ENCODE measurements around the gene ANOS1. TPM values are rescaled to one million over a fixed set of nuclear protein-coding genes. Genes with fewer than 3 reads are reported as not detected.

Gene ANOS1
- total RNA-seq, 1 donor from 2014 or later: 22.0 TPM

DNA sequence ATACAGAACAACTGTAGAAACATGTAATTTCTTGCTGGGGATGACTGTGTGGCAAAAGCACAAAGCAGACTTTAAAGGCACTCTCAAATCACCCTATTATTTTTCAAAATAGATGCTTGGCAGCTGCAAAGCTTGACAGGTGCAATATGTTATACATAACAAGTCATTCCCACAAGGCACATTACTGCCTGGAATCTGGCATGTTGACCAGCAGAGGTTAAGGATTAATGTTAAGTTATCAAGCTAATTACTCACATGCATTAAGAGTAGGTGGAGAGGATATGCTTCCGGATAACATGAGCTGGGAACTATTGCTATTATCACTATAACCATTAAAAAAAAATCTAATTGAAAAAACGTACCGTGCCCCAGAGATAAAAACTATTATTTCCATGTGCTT lies 17.8 kb downstream of the ANOS1 start:
- DNase-seq: no peak

DNA sequence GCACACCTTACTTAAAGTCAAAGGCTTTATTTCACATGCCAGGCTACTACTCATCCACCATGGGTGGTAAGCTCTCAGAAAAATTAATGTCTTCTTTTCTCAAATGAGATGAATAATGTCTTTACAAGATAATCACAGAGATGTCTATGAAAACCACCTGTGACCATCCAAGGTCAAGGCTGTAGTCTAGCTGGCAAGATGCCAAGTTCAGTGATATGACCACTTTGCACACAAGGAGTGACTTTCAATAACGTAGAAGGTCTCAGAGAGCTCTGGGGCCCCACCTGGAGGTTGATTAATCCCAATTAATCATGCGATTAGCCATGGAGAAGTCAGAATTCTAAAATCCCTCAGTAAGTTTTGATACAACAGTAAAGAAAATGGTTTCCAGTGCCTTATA lies 20.5 kb downstream of the ANOS1 start:
- DNase-seq: no peak

DNA sequence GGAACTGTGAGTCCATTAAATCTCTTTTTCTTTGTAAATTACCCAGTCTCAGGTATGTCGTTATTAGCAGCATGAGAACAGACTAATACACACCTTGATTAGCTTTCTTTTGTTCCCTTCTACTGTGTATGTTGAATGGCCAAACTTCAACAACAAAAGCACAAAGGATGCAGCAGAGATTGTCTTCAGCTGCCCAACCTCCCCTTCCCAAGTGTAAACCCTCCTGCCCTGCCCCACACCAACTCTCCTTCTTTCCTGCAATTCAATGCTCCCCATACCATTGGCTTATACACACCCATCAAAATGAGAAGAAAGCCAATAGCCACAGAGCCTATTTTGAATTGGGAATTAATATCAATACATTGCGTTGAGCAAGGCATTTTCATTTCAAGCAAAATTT lies 27.8 kb downstream of the ANOS1 start:
- no peak for DNase-seq

DNA sequence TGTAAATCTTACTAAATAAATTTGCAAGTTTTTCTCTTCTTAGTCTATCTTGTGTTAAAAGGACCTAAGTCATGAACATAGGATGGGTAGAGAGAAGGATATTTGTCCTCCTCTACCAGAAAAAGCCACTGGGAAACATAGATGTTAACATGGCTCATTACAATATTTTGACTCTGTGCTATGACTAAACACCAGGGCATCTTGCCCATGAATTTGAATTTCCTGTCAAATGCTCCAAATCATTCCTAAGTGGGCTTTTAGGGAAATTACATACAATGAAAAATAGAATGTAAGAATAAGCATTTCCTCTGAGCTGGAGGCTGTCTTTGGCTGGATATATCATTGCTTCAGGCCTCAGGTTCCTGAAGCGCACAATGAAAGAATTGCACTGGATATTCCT lies 39.1 kb downstream of the ANOS1 start:
- no peak for DNase-seq

DNA sequence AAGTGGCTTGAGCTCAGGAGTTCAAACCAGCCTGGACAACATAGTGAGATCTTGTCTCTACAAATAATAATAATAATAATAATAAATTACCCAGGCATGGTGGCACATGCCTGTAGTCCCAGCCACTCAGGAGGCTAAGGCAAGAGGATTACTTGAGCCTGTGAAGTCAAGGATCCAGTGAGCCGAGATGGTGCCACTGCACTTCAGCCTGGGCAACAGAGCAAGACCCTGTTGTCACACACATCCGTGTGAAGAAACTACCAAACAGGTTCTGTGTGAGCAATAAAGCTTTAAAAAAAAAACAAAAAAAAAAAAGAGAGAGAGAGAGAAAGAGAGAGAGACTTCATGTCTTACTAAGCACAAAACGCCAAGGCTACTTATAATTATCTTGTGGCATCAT lies 42.5 kb downstream of the ANOS1 start:
- no peak for DNase-seq

DNA sequence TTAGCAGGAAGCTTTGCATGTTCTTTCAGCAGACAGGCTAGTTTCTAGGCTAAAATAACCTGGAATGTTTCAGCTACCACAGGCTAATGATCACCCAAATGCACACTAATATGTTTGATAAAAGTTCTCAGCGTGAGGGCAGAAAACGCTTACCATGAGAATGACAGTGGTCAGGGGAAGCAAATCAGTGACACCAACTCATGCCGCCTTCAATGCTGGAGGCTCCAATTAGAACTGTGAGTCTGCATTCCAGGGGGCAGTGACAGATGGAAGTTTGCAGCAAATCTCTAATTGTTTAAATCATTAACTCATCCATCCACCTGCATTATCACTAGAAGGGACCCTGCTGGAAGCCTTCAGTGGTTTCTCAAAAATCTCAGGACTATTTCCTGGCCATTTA lies 43.2 kb downstream of the ANOS1 start:
- DNase-seq: no peak

DNA sequence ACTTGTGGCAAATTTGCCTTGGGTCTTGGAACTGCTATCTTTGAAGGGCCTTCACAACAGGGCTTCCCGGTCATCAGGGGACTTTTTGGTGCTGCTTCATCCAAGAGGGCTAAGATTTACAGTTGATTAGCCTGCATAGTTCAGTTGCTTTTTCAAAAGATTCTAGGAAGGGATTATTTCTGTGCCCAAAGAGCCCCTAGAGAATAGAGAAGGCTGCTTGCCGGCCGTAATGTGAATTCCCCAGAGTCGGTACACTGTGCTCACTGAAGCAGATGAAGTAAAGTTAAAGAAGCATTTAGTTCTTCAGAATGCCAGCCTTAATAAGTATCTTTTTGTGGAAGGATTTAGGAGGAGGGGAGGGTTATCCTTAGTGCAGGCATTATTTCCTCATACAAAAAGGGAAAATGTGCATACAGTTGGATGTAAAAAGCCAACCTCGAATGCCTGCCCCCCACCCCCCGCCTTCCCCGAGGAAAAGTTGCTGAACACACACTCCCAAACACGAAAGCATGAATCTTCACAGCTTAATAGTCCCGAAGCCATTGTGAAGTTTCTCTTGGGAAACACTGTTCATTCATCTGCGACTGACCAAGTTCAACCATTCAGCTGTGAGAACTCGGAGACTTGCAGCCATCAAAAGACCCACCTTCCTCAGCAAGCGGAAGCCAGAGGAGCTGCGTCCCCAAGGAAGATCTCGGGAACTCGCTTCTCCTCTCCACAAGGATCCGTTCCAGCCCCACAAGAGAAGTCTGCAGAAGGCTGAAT lies 47.6 kb downstream of the ANOS1 start:
- DNase-seq: no peak

DNA sequence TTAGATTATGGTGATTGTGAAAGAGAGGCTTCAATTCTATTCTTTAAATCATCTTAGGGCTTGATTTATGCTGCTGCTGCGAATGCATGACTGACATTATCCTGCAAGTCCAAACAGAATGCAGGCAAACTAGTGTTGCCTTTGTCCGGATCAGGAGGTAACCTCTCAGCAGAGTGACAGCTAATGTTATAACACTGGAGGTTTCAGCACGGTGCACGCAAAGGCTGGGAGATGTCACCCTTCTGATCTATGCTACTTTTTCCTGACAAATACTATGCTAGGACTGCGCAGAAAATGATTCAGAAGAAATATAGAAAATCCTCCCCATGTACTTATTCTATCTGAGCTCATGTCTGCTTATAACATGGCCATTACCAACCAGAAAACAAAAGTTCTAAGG lies 48.2 kb downstream of the ANOS1 start:
- DNase-seq: no peak

DNA sequence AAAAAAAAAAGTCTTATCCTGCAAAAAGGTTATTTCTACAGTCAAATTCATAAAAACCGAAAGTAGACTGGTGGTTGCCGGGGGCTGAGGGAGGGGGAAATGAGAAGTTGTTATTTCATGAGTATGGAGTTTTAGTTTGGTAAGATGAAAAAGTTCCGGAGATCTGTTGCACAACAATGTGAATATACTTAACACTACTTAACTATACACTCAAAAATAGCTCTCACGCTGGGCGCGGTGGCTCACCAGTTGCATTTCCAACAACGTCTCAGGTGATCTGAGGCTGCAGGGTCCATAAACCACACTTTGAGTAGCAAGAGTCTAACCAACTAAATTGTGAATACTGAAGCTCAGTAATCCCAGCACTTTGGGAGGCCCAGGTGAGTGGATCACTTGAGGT lies 52.4 kb downstream of the ANOS1 start:
- no peak for DNase-seq

DNA sequence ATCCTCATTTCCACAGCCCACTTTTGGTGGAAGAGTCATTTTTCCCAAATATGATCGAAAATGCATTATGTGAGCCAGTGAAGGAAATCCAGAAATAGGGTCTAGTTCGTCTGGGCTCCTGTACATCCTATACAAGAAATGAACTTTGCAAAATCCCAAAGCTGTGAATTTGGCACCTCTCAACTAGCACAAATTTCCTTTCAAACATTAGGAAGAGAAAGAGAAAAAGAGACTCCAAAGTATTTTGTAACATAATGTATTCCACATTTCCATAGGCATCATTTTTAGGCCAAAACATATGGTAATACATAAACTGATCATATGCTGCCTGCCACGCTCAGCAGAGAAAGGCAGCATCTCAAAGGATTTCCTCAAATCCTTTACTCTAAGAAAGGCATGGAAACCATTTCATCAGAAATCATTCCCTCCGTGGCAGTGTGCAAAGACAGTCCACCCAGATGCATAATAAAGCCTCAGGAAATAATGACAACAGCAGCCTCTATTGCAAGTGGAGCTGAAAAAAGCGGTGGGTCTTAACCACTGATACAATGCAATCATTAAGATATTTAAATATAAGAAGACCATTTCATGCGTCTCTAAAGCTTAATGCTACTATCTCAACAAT lies 56.8 kb downstream of the ANOS1 start:
- DNase-seq: no peak

DNA sequence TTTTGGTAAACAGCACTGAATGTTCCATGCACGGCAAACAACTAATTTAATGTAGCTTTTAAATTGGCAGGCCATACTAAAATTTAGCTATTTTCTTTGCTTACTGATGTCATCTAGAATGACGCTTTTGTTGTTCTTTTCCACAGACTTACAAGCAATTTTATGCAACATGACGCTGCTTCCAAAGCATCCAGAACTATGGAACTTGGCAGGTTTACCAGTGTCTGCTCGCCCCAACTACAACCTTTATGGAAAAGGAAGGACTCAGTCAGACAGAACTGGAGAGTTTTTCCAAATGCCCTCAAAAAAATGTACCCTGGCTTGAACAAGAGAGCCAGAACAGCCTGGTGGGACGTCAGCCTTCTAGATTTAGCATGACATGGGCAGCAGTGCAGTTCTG lies 58.7 kb downstream of the ANOS1 start:
- no peak for DNase-seq

DNA sequence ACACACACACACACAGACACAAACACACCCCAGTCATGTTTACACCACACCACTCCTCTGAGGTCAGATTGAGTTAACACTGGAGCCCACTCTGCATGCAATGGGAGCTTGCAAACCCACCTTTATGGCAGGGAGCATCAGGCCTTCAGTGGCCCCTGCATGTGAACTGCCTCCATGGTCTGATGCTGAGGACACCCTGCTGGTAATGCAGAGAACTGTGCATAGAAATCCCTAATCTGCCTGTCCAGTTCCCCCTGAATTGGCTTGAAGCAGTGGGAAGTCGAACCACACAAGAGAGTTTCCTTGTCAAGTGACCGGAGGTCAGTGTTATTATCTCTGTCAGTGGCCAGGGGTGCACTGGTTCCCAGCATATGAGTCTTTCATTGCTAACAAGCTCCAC lies 59.8 kb downstream of the ANOS1 start:
- DNase-seq: no peak

DNA sequence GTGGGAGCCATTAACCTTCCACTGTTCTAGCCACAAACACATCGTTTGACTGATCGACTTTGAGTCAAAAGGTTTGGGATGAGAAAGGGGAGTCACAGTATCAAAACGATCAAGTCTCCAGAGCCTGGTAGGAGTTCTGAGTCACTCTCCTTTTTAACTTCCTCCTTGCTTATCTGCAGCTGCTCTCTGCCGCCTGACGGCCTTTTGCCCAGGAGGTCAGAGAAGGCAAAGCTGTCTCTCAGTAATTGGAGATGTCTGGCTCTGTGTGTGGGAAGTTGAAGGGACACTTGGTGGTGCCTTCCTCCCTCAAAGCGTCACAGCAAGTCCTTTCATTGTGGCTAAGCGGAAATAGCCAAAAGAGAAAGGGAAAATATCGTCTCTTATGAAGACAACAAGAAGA lies 63.1 kb downstream of the ANOS1 start:
- no peak for DNase-seq

DNA sequence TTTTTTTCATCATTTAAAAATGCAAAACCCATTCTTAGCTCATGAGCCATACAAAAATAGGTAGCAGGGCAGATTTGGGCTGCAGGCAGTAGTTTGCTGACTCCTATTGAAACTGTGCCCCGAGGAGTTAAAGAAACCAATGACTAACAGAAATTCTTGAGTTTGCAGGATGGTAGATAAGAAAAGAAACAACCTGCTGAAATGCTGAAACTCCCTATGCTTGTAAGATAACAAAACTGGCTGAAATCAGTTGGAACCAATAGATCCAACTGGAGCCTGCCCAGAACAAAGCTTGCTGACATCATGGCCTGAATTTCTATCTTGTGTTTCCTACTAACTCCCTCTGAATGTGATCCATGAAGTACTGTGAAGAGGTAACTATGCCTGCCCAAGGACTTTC lies 68.6 kb downstream of the ANOS1 start:
- no peak for DNase-seq

DNA sequence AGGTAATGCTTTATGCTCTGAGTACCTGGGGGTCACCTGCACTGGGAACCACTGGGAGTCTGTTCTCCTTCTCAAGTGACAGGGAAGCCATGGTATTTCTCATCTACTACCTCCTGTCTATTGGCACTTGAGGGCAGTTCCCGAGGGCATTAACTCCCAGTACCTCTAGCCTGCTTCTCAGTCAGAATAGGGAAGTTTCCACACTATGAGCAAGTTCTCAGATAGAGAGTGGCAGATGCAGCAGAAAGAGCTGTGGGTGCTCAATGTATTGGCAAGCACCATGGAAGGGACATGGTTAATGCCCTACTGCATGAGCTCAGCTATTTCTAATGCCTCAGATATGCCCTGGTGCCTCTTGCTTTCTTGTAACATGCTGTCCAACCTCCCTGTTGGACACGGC lies 74.1 kb downstream of the ANOS1 start:
- DNase-seq: no peak

DNA sequence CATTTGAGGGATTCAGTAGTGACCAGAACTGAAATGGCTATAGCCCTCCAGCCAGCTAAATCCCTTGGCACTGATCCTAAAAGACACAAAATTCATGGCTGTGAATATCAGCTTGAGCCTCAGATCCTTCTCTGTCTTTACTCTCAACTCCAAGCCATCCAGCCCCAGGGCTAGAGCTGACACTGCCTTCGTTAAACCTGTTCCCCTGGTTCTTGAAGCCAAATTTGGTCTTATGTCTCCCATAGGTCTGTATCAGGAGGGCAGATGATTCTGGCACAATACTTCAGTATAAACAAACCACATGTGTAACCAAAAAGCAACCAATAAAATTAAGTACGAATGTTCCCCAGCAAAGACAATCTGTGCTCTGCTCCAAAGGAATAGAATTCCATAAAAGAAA lies 78.0 kb downstream of the ANOS1 start:
- DNase-seq: no peak

DNA sequence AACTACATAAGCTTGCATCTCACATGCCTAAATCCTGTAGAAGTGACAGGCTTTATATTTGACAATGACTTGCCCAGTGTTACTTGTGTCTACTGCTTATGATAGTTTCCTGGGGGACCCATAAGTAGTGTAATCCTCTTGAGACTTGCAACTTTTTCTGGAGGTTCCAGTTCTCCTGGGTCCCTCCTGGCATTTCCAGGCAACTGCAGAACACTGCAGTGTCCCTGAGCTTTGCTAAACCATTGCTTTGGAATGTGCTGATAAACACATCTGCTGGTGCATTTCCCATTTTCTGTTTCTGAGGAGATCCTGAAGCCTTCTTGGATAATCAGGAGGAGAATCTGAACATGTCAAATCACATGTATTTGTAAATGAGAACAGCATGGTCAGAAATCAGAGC lies 82.0 kb downstream of the ANOS1 start:
- DNase-seq: no peak

DNA sequence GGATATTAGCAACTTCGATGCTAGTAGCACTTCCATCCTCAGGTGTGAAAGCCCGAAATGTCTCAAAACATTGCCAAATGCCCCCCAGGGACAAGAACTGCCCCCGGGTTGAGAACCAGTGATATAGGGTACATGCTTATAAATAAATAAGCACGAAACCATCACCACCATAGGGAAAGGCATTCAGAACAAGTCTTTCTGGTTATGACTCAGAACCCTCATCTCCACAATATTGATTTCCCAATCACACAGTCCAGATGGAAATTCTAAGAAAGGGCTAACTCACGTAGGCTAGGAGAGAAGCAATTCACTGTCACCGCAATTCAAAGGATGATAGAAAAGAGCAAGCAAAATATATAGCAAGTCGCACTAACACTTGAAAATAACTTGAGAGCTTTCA lies 84.8 kb downstream of the ANOS1 start:
- DNase-seq: no peak

DNA sequence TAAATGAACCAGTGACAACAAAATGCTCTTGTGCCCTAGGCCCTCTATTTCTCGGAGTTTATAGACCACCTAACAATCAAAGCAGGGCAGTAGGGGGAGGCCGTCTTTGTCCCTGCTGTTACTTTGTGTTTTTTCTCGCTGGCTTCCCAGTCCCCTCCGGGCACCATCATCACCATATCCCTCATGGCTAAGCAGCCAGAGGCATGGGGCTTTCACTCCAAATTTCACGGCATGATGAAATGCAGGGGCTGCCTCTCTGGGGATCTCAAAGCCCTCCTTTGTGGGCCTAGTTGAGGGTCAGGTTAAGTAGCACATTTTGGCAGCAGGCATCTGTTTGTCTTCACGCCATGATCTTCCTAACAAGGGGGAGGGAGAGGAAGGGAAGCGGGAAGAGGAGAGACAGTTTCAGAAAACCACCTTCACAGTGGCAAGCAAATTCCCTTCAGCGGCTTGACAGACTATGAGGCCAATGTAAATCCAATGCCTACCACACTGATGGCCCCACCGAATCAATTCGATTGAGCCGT lies 91.9 kb downstream of the ANOS1 start:
- DNase-seq: no peak

DNA sequence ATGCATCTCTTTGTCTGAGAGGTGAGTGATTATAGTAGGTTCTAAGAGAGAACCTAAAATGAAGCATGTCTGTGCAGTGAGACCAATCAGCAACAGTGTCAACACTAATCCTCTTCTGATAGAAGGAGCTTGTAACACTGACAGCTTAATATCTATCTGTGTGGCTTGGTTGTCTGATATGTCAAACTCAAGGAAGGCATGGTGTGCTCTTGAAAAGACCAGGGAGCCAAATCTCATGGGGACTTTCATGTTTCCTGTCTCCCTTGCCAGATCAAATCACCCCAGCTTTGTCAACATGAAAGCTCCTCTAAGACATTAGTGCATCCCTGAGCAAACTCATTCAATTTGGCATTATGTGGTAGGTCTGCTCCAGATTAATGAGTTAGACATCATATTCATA lies 95.4 kb downstream of the ANOS1 start:
- DNase-seq: no peak

DNA sequence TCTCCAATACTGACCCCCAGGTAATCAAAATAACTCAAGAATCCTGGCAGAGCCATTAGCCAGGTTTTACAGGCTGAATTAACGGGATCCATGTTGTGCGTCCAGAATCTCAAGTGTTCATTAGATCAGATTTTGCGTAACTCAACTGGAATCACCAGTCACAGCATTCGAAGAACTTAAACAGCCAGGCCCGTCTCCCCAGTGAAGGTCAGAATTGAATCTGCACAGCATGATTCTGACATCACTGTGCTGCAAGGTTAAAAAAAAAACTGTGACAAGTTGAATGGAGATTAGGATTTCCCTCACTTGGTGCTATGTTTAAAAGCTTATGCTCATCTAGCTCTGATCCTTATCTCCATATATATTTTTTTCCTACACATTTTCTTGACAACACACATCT lies 96.1 kb downstream of the ANOS1 start:
- DNase-seq: no peak

DNA sequence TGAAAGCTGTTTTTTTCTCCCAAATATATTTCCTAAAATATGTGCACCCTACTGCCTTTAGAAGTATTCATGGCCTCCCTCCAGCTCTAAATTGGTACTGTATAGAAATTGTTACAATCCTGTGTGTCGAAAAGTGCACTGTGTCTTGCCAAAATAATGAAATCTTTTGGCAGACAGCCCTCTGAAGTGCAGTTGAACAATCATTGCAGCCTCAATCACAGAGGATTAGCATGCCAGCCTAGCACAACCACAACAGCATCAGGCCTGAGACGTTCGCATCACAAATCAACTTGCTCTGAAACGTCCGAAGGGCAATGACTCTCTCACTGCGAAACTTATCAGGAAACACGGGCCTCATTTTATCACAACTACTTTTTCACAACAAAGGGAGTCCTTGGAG lies 99.0 kb downstream of the ANOS1 start:
- DNase-seq: no peak

DNA sequence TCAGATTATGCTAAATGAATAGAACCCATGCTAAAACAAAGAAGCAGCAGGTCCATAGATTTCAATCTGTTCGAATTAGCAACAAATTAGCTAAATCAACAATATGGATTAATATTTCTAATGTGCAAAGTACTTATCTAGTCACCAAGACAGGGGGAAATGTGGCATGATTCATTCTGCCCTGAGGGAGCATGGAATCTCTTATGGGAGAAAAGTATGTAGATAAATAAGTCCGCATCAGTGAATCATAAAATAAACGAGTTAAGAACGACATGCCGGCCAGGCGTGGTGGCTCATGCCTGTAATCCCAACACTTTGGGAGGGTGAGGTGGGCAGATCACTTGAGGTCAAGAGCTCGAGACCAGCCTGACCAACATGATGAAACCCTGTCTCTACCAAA lies 102.1 kb downstream of the ANOS1 start:
- no peak for DNase-seq

DNA sequence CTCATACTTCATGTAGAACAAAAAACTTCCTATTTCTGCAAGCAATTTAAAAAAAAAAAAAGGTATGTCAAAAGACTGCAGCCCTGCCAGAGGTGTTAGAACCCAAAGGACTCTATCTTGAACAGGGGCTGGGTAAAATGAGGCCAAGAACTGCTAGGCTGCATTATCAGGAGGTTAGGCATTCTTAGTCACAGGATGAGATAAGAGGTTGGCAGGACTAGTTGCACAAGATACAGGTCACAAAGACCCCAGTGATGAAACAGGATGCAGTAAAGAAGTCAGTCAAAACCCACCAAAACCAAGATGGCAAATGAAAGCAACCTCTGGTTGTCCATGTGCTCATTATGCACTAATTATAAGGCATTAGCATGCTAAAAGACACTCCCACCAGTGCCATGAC lies 104.1 kb downstream of the ANOS1 start:
- no peak for DNase-seq
